ENCODE results near the gene SPAG16.

GRCh38 chr2:214103276-214104001 lies 819.2 kb downstream of the SPAG16 start:
- TF ChIP-seq CTCF (tag by site-specific recombination; IDR thresholded peaks at IDR 0.05) (no peak), ZNF366 (tag by site-specific recombination; conservative IDR thresholded peaks at IDR 0.05) (no peak)
